Natural killer cell (primary cell): Measurements from ENCODE around the gene BTBD8. TPM values are rescaled to one million over a fixed set of nuclear protein-coding genes. Genes with fewer than 3 reads are reported as not detected.
A peak's percentile ranks its signal among the peaks of the same experiment; 100 is the strongest.

Source experiments
- ATAC-seq, 3 donors: fragments of 150-1000 bp in 2 of 3; fragments of 200-7000 bp in 1 of 3; cut with Tn5 transposase; 1 replicate in 1 of 3; 2 replicates in 2 of 3; pipeline ENCODE4 v1.10.0; 2021; ENCODE audit warnings: mild to moderate bottlenecking in 2 of 3, moderate library complexity in 2 of 3
- DNase-seq, 2 donors: peaks; one replicate each; pipeline versions ENCODE4 v3.0.0 to v3.0.0-alpha.2; 2013 to 2021; ENCODE audit warnings: mixed read lengths in 1 of 2
- H3K27ac ChIP-seq: one replicate; pipeline ENCODE4 v1.5.1; 2013; ENCODE audit warnings: mild to moderate bottlenecking, low read length
- H3K27me3 ChIP-seq: one replicate; pipeline ENCODE4 v1.6.1; 2013; ENCODE audit warnings: low read length; ENCODE audit not compliant: control insufficient read depth, insufficient read depth
- H3K36me3 ChIP-seq: one replicate; pipeline ENCODE4 v1.6.1; 2013; ENCODE audit warnings: low read length; ENCODE audit not compliant: control insufficient read depth, insufficient read depth
- H3K4me1 ChIP-seq: one replicate; pipeline ENCODE4 v1.6.1; 2013; ENCODE audit warnings: low read length; ENCODE audit not compliant: control insufficient read depth, insufficient read depth
- H3K4me3 ChIP-seq: one replicate; pipeline ENCODE4 v1.5.1; 2013; ENCODE audit warnings: low read length
- H3K9me3 ChIP-seq: one replicate; pipeline ENCODE4 v1.6.1; 2013; ENCODE audit warnings: low read length; ENCODE audit not compliant: control insufficient read depth, insufficient read depth
- H3K27ac Mint-ChIP-seq, 2 donors: one replicate each; pipeline ENCODE4 v1.8.0; 2022; ENCODE audit warnings: mild to moderate bottlenecking in 2 of 2, mixed read lengths in 2 of 2, moderate library complexity in 1 of 2
- H3K27me3 Mint-ChIP-seq, 2 donors: one replicate each; pipeline ENCODE4 v1.8.0; 2022; ENCODE audit warnings: low read depth in 2 of 2, mixed read lengths in 2 of 2
- H3K36me3 Mint-ChIP-seq: one replicate; pipeline ENCODE4 v1.8.0; 2022; ENCODE audit warnings: mixed read lengths
- H3K4me1 Mint-ChIP-seq, 2 donors: one replicate each; pipeline ENCODE4 v1.8.0; 2022; ENCODE audit warnings: mixed read lengths in 2 of 2
- H3K4me3 Mint-ChIP-seq: one replicate; pipeline ENCODE4 v1.8.0; 2022; ENCODE audit warnings: mild to moderate bottlenecking, moderate library complexity, mixed read lengths
- H3K9me3 Mint-ChIP-seq, 2 donors: one replicate each; pipeline ENCODE4 v1.8.0; 2022; ENCODE audit warnings: mixed read lengths in 2 of 2
- CTCF ChIP-seq: fragments of 200-600 bp; IDR thresholded peaks from one replicate; pipeline ENCODE4 v1.8.0; 2022; ENCODE audit warnings: antibody characterized with exemption
- WGBS: methylation state at CpG from one replicate; pipeline ENCODE4 v1.1.7; 2013; ENCODE audit warnings: missing lambda C conversion rate; ENCODE audit not compliant: insufficient coverage; 5-methylcytosine and 5-hydroxymethylcytosine counted together
- intact Hi-C: fragments of 100-400 bp; cut with micrococcal nuclease; formaldehyde crosslinking; loops from one replicate; pipeline ENCODE4 v1.14.2; 2022
- total RNA-seq, 4 donors: library from RNA; stranded (reverse); fragments of 120-200 nt in 1 of 4; gene quantifications; one replicate each; pipeline versions ENCODE4 v1.2.3 to v1.2.4, GENCODE V29; 2013 to 2022

Gene BTBD8
- total RNA-seq, 3 donors from 2014 or later (not counting 1 experiment from before 2014, with no cell fraction given), result 3.7 to 5.7 (median 4.0) TPM

GRCh38 chr1:92117526-92117925 is 37.4 kb downstream of the BTBD8 start:
- Mint-ChIP-seq H3K27ac (no peak overlapping the region), H3K4me3 (no peak overlapping the region), H3K36me3 (no peaks in the 10 kb centered on the region), H3K4me1 (peaks cover 6 to 7% of the 10 kb centered on the region in 2 donors), H3K9me3 (no peaks in the 10 kb centered on the region), H3K27me3 (no peaks in the 10 kb centered on the region)
- intact Hi-C loops, result no loop called here
- Histone ChIP-seq H3K9me3 (no peaks in the 10 kb centered on the region), H3K27ac (no peak overlapping the region), H3K36me3 (no peaks in the 10 kb centered on the region), H3K27me3 (no peaks in the 10 kb centered on the region), H3K4me1 (no peaks in the 10 kb centered on the region), H3K4me3 (no peak overlapping the region)
- 33% methylated on average over 2 of the region's 2 CpGs for WGBS
- ATAC-seq, result no peak
- TF ChIP-seq CTCF, result no peak
- peak in 1 of 2 donors; percentile 6 for DNase-seq

GRCh38 chr1:92118826-92119225 is 38.7 kb downstream of the BTBD8 start:
- no peak overlapping the region for H3K4me3 Mint-ChIP-seq
- no peak for TF ChIP-seq CTCF
- Histone ChIP-seq H3K4me1 (no peaks in the 10 kb centered on the region), H3K36me3 (no peaks in the 10 kb centered on the region), H3K9me3 (no peaks in the 10 kb centered on the region), H3K4me3 (no peak overlapping the region), H3K27me3 (no peaks in the 10 kb centered on the region), H3K27ac (no peak overlapping the region)
- no peaks in the 10 kb centered on the region for H3K9me3 Mint-ChIP-seq
- peaks cover 6 to 7% of the 10 kb centered on the region in 2 donors for H3K4me1 Mint-ChIP-seq
- WGBS, result no CpG with 5 or more reads among the region's 3 CpGs
- no peaks in the 10 kb centered on the region for H3K36me3 Mint-ChIP-seq
- intact Hi-C loops, result no loop called here
- ATAC-seq (no peak), DNase-seq (no peak)
- no peaks in the 10 kb centered on the region for H3K27me3 Mint-ChIP-seq
- no peak overlapping the region for H3K27ac Mint-ChIP-seq

- TF ChIP-seq CTCF, result no peak
- WGBS, result 34% methylated on average over 3 of the region's 3 CpGs
- no peak overlapping the region for H3K27ac Mint-ChIP-seq
- no peaks in the 10 kb centered on the region for H3K27me3 Mint-ChIP-seq
- intact Hi-C loops, result no loop called here
- no peaks in the 10 kb centered on the region for H3K4me1 ChIP-seq
- no peak overlapping the region for H3K27ac ChIP-seq
- ATAC-seq, result no peak
- no peaks in the 10 kb centered on the region for H3K36me3 ChIP-seq
- H3K9me3 Mint-ChIP-seq, result no peaks in the 10 kb centered on the region
- no peak overlapping the region for H3K4me3 ChIP-seq
- peaks cover 0 to 5% of the 10 kb centered on the region in 2 donors for H3K4me1 Mint-ChIP-seq
- no peak for DNase-seq
- no peaks in the 10 kb centered on the region for H3K36me3 Mint-ChIP-seq
- H3K9me3 ChIP-seq, result no peaks in the 10 kb centered on the region
- H3K4me3 Mint-ChIP-seq, result peak overlapping the region; percentile 21
- H3K27me3 ChIP-seq, result no peaks in the 10 kb centered on the region
Measured at GRCh38 chr1:92123868-92124267, 43.7 kb downstream of the BTBD8 start.

GRCh38 chr1:92125204-92125603 is 45.1 kb downstream of the BTBD8 start:
- 80% methylated on average over 3 of the region's 4 CpGs for WGBS
- H3K4me1 Mint-ChIP-seq, result peaks cover 0 to 5% of the 10 kb centered on the region in 2 donors

More at GRCh38 chr1:92125204-92125603, 45.1 kb downstream of the BTBD8 start:
- Mint-ChIP-seq H3K27me3 (no peaks in the 10 kb centered on the region), H3K36me3 (no peaks in the 10 kb centered on the region), H3K4me3 (no peak overlapping the region), H3K9me3 (no peaks in the 10 kb centered on the region), H3K27ac (no peak overlapping the region)
- intact Hi-C loops, result no loop called here
- DNase-seq (no peak), ATAC-seq (no peak)
- H3K27ac ChIP-seq, result no peak overlapping the region
- no peaks in the 10 kb centered on the region for H3K36me3 ChIP-seq
- no peaks in the 10 kb centered on the region for H3K27me3 ChIP-seq
- no peak for TF ChIP-seq CTCF
- no peaks in the 10 kb centered on the region for H3K9me3 ChIP-seq
- no peaks in the 10 kb centered on the region for H3K4me1 ChIP-seq
- no peak overlapping the region for H3K4me3 ChIP-seq
